ENCODE results near the gene SH3PXD2A.

GRCh38 chr10:103832806-103833205 lies 22.6 kb downstream of the SH3PXD2A start:
- TF ChIP-seq, protein P1, sequence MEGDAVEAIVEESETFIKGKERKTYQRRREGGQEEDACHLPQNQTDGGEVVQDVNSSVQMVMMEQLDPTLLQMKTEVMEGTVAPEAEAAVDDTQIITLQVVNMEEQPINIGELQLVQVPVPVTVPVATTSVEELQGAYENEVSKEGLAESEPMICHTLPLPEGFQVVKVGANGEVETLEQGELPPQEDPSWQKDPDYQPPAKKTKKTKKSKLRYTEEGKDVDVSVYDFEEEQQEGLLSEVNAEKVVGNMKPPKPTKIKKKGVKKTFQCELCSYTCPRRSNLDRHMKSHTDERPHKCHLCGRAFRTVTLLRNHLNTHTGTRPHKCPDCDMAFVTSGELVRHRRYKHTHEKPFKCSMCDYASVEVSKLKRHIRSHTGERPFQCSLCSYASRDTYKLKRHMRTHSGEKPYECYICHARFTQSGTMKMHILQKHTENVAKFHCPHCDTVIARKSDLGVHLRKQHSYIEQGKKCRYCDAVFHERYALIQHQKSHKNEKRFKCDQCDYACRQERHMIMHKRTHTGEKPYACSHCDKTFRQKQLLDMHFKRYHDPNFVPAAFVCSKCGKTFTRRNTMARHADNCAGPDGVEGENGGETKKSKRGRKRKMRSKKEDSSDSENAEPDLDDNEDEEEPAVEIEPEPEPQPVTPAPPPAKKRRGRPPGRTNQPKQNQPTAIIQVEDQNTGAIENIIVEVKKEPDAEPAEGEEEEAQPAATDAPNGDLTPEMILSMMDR (IDR thresholded peaks at IDR 0.05): no peak
- TF ChIP-seq POLR2A (IDR thresholded peaks at IDR 0.05): no peak
- no peak for TF ChIP-seq EP300 (IDR thresholded peaks at IDR 0.05; ENCODE audit: low read depth)
